SU-DHL-6 (cell line): ENCODE measurements around the gene TMEM263.

Experiments
- EZH2phosphoT487 ChIP-seq: fragments of 200-600 bp; sonication (generic), shearing (Covaris generic); conservative IDR thresholded peaks from 2 replicates; pipeline ENCODE4 v1.6.1; 2018; ENCODE audit warnings: mild to moderate bottlenecking, antibody characterized with exemption, low read length, moderate library complexity, mixed read lengths
- TF ChIP-seq, protein P1 (sequence below): fragments of 200-600 bp; sonication (generic); IDR thresholded peaks from one replicate; pipeline ENCODE4 v1.5.1; 2017; ENCODE audit warnings: antibody characterized with exemption, mild to moderate bottlenecking, low read length, moderate library complexity; ENCODE audit not compliant: insufficient read depth, poor library complexity, severe bottlenecking

DNA sequence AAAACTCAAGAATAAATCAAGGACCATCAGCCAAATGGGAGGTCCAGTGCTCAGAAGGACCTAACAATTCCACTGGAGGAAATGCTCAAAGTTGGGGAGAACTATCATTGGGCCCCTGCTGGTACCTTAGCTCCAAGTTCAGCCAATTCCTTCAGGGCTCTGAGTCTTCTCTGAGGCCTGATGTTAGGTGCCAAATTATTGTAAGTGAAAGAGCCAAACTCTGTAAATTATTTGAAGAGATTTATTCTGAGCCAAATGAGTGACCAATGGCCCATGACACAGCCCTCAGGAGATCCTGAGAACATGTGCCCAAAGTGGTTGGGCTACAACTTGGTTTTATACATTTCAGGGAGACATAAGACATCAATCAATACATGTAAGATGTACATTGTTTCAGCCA is 8.2 kb upstream of the TMEM263 start:
- TF ChIP-seq, protein P1, sequence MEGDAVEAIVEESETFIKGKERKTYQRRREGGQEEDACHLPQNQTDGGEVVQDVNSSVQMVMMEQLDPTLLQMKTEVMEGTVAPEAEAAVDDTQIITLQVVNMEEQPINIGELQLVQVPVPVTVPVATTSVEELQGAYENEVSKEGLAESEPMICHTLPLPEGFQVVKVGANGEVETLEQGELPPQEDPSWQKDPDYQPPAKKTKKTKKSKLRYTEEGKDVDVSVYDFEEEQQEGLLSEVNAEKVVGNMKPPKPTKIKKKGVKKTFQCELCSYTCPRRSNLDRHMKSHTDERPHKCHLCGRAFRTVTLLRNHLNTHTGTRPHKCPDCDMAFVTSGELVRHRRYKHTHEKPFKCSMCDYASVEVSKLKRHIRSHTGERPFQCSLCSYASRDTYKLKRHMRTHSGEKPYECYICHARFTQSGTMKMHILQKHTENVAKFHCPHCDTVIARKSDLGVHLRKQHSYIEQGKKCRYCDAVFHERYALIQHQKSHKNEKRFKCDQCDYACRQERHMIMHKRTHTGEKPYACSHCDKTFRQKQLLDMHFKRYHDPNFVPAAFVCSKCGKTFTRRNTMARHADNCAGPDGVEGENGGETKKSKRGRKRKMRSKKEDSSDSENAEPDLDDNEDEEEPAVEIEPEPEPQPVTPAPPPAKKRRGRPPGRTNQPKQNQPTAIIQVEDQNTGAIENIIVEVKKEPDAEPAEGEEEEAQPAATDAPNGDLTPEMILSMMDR = no peak
- TF ChIP-seq EZH2phosphoT487 = no peak
